Loucy (cell line): ENCODE measurements around the gene CCT8L2.
"Not testable (repeated sequence)": the region's sequence is repeated elsewhere in the genome, so short reads cannot be mapped to it uniquely, and the experiment has no call there.

Experiments used
- CTCF ChIP-seq: fragments of 200-600 bp; sonication (generic); conservative IDR thresholded peaks from 2 replicates; pipeline ENCODE4 v1.5.1; 2014; ENCODE audit warnings: mild to moderate bottlenecking, antibody characterized with exemption, low read length
- EZH2phosphoT487 ChIP-seq: fragments of 200-600 bp; IDR thresholded peaks from 2 replicates; pipeline ENCODE4 v1.6.1; 2018; ENCODE audit warnings: antibody characterized with exemption, mild to moderate bottlenecking, moderate library complexity, borderline replicate concordance

GRCh38 chr22:16580872-16581271 is 11.7 kb downstream of the CCT8L2 start:
- TF ChIP-seq CTCF, EZH2phosphoT487: not testable (repeated sequence)
